HG03354 (cell line): ENCODE results near the gene HNRNPAB.
"Not testable (repeated sequence)": the region's sequence is repeated elsewhere in the genome, so short reads cannot be mapped to it uniquely, and the experiment has no call there.

Experiments
- ATAC-seq: cut with Tn5 transposase; IDR thresholded peaks from one replicate; pipeline ENCODE4 v1.9.1; 2021; ENCODE audit warnings: mild to moderate bottlenecking; ENCODE audit not compliant: unreplicated experiment, poor library complexity, severe bottlenecking

HNRNPAB gene

DNA sequence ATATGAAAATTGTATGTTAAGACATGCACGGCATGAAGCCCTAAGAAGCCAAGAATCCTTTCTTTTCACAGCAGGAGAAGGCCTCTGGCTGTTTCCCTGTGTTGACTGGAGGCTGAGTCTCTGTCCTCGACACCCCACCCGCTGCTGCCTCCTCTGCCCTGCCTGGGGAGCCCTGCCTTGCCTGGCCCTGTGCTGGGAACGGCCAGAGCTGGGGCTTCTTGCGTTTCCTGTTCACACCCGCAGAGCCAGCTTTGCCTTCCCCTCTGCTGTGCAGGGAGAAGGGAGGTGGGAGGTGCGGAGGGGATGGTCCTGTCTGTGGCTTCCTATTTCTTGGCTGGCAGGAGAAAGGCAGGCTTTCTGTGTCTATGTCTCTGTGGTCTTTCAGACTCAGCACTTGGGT, 10.3 kb upstream of the HNRNPAB start:
- no peak for ATAC-seq

DNA sequence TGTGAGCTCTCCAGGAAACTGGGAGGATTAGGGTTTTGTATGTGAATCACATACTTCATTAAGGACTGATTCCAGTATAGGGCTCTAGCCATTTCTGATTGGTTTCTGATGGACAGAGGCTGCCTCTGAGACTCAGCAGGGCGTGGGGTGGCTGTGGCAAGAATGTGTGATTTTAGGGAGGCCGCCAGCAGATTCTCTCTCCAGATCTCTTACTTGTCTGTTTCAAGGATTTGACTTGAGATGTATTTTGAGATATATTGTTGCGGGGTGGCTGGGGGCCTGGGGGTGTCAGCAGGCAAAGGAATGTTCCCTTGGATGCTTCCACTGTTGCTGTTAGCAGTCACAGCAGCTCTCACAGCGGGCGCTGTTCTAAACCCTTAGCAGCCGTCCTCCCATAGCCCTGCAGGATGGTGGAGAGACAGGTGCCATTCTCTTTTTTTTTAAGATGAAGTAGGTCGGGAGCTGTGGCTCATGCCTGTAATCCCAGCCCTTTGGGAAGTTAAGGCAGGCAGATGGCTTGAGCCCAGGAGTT, 8.0 kb upstream of the HNRNPAB start:
- ATAC-seq = no peak

DNA sequence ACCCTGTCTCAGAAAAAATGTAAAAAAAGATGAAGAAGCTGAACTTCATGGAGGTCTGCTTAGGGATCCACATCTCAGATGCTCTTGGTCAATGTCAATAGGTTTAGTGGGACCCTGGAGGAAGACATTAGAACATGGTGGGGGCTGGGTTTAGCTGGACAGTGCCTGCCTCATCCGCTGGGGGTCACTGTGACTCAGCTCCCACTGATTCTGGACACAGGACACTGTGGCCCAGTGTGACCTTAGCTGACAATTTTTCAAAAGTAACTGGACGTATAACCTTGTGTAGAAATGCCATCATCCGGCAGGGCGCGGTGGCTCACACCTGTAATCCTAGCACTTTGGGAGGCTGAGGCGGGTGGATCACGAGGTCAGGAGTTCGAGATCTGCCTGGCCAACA, 7.3 kb upstream of the HNRNPAB start:
- no peak for ATAC-seq

DNA sequence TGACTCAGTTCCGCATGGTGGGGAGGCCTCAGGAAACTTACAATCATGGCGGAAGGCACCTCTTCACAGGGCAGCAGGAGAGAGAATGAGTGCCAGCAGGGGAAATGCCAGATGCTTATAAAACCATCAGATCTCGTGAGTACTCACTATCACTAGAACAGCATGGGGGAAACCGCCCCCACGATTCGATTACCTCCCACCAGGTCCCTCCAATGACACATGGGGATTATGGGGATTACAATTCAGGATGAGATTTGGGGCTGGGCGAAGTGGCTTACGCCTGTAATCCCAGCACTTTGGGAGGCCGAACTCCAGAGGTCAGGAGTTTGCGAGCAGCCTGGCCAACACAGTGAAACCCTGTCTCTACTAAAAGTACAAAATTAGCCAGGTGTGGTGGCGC, 6.2 kb upstream of the HNRNPAB start:
- not testable (repeated sequence) for ATAC-seq

DNA sequence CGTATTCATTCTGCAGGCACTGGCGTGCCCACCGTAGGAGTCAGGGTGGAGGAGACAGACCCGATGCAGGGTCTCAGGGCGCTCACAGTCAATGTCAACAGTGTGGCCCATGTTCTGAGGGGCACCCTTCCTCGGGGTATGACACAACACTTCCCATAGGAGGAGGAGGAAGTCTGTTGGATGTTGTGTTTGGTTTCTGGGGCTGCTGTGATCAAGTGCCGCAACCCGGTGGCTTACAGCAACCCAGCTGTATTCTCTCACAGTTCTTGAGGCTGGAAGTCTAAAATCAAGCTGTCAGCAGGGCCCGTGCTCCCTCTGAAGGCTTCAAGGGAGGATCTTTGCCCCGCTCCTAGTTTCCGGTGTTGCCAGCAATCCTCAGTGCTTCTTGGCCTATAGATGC, 5.6 kb upstream of the HNRNPAB start:
- no peak for ATAC-seq

DNA sequence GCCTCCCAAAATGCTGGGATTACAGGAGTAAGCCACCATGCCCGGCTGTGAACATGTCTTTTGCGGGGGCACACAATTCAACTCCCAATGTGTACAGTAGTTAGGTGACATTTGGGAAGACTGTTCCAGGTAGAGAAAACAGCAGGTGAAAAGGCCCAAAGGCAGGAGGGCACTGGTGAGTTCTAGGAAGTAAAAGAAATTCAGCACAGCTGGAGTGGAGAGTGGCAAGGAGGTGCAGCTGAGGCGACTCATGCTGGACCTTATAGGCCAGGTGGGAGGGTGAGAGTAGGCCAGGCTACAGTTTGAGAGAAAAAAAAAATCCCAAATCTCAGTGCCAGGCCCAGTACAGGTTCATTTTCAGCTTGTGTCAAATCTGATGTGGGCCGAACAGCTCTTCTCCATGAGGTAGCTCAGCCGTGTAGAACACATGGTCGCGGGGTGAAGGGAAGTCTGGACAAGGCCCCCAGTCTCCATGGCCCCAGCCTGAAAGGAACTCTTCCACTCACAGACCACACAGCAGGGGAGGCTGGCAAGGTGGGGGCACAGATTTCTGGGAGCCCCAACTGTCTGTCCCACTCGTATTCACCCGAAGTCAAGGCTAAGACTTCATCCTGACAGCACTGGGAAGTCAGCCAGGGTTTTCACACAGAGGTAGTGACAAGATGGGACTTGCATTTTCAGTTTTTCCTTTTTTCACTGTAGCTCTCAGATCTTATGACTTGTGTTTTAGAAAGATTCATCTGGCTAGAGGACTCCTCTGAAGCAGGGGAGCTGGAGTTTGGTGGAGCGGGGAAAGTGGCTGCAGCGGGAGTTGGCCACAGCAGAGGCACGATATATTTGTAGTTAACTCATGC, 4.5 kb upstream of the HNRNPAB start:
- ATAC-seq = no peak

DNA sequence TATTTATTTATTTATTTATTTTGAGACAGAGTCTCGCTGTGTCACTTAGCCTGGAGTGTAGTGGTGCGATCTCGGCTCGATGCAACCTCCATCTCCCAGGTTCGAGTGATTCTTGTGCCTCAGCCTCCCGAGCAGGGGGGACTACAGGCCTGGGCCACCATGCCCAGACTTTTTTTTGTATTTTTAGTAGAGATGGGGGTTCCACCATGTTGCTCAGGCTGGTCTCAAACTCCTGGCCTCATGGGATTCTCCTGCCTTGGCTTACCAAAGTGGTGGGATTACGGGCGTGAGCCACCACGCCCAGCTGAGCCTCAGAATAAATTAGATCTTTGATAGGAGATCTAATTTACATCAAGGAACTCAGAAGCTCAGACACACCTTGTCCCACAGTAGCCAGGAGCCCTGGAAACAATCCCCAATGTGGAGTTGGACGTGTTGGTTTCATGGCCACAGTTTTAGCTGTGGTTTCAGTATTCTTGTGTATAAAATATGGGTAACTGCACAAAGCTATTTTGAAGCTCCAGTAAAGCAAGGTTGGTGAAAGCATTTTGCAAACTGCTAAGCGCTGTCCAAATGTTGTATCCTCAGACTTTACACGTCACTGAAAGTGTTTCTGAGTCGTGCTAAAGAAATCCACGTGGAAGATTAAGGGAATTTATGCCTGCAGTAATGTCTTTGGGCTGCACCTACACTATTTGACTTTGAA, 3.0 kb upstream of the HNRNPAB start:
- ATAC-seq = no peak

- no peak for ATAC-seq
Measured at GRCh38 chr5:178201927-178202235, 2.5 kb upstream of the HNRNPAB start.

DNA sequence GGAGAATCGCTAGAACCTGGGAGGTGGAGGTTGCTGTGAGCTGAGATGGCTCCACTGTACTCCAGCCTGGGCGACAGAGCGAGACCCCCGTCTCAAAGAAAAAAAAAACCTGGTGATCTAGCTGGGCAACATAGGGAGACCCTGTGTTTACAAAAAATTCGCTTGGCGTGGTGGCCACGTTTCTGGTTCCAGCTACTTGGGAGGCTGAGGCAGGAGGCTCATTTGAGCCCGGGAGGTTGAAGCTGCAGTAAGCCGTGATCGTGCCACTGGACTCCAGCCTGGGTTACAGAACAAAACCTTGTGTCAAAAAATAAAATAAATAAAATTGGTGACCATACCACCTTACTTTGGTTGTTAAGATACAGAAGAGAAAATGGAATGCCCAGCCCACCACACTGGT, 1.8 kb upstream of the HNRNPAB start:
- no peak for ATAC-seq

DNA sequence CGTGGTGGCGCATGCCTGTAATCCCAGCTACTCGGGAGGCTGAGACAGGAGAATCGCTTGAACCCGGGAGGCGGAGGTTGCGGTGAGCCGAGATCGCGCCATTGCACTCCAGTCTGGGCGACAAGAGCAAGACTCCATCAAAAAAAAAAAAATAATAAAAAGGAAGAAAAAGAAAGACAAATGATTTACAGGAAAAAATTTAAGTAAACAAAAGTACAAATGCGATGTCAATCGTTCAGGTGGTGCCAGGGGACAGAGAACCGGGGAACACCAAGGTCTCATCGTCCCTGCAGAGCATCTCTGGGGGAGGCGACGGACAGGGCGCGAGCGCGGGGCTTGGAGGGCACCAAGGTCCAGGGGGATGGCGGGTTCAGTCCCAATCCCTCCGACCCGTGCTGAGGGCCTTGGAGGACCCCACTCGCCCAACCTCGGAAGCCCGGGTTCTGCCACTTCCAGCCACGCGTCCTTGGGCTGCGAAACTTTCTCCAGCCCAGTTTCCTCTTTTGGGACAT, 607 bp upstream of the HNRNPAB start:
- ATAC-seq = peak; percentile 11

GRCh38 chr5:178204935-178205748, 809 bp downstream of the HNRNPAB start:
- ATAC-seq = peak; percentile 57

GRCh38 chr5:178205749-178206047, 1.4 kb downstream of the HNRNPAB start:
- no peak for ATAC-seq

- no peak for ATAC-seq
Measured at GRCh38 chr5:178206166-178207101, 2.1 kb downstream of the HNRNPAB start.

GRCh38 chr5:178207183-178207916, 3.0 kb downstream of the HNRNPAB start:
- no peak for ATAC-seq

DNA sequence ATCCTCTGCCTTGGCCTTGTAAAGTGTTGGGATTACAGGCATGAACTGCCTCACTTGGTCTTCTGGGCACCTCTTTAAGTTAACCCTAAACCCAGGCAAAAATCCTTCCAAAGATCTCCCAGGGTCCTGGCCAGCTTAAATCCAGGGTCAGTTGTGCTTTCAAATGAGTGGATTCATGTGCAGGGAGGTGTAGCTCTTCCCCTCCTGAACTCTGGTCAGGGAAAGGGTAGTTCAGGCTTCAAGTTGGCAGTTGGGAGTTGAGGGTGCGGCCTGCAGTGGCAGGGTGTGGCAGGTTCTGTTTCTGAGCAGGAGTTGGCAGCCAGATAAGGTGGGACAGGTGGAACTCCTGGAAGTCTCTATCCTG, 3.6 kb downstream of the HNRNPAB start:
- no peak for ATAC-seq

DNA sequence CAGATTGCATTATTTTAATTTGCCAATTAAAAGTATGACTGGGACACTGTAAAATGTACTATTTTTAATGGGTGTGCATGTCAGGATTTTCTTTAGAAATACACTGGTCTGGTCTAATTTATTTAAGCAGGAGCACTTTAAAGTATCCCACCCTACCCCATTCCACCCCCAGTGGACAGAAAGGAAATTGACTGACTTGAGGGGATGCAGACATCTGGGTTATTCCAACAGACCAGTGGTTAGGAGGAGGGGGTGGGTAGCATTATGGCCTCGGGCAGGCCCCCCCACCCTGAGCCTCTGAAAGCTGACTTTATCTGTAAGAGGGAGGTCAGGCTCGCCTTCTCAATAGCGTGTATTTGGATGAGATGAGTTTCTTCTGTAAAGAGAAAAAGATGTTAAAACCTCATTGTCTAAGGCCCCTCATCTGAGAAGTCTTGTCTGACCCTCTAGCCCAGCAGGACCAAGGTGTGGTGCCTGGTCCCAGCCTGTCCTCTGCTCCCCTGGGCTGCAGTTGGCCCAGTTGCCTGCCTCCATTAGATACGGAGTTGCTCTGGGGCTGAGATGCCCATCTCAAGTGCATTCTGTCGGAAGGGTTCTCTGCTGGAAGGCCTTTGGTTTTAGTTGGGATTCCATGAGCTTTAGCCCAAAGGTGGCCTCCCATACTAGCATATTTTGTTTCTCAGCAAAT, 4.4 kb downstream of the HNRNPAB start:
- ATAC-seq = no peak

DNA sequence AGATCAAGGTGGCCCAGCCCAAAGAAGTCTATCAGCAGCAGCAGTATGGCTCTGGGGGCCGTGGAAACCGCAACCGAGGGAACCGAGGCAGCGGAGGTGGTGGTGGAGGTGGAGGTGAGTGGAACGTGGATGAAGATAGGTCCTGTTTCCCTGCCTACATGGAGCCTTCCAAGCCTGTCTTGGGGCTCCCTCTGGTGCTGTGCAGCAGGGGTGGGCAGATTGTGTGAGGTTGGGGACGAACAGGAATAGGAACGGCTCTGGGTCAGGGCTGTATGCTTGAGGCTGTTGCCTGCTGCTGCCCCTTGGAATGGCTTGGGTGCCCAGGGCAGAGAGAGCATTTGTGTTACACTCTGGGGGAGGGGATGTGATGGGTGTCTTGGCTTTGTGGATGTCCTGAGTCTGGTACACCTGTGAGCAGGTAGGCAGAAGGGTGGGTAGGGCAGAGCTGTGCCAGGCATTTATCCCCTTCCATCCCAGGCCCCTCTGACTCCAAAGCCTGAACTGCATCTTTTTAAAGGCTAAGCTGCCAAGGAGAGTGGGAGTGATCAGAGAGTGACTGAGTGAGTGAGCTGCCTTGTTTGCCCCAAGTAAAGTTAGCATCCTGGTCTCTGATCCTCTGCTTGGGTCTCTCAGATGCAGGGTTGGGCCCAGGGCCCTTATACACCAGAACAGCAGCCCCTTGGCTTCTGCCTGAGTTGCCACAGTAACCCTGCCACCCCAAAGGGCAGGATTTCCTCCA, 5.2 kb downstream of the HNRNPAB start:
- ATAC-seq = no peak
